ENCODE measurements around the gene MAST1. TPM values are rescaled to one million over a fixed set of nuclear protein-coding genes. Genes with fewer than 3 reads are reported as not detected.
"Not testable (repeated sequence)": the region's sequence is repeated elsewhere in the genome, so short reads cannot be mapped to it uniquely, and the experiment has no call there.

Gene MAST1
- total RNA-seq, 1 experiment from 2014 or later, result 11.2 TPM

GRCh38 chr19:12886969-12887747 is 48.8 kb downstream of the MAST1 start, which contains the start of gene KLF1:
TSS of gene KLF1 (minus strand) at chr19:12887201. CDS start at chr19:12887140, 61 bp downstream.
- DNase-seq (no peak), ATAC-seq (no peak)
- ChIA-PET CTCF (no interaction called here), POLR2A (ENCODE audit: unreplicated experiment) (no interaction called here)
- peaks cover 10% of the 10 kb centered on the region for H3K79me2 ChIP-seq (ENCODE audit: low read length)
- intact Hi-C loops (cut with micrococcal nuclease), result no loop called here
- no peak within 1 kb of the TSS for H3K4me3 ChIP-seq (ENCODE audit: low read length)
- peaks cover 9% of the 10 kb centered on the region; the same call in 1 of the 2 replicates for H3K27me3 ChIP-seq (ENCODE audit: low read length)
- no peak within 1 kb of the TSS for H3K4me2 ChIP-seq (ENCODE audit: low read length)
- TF ChIP-seq, protein P1, sequence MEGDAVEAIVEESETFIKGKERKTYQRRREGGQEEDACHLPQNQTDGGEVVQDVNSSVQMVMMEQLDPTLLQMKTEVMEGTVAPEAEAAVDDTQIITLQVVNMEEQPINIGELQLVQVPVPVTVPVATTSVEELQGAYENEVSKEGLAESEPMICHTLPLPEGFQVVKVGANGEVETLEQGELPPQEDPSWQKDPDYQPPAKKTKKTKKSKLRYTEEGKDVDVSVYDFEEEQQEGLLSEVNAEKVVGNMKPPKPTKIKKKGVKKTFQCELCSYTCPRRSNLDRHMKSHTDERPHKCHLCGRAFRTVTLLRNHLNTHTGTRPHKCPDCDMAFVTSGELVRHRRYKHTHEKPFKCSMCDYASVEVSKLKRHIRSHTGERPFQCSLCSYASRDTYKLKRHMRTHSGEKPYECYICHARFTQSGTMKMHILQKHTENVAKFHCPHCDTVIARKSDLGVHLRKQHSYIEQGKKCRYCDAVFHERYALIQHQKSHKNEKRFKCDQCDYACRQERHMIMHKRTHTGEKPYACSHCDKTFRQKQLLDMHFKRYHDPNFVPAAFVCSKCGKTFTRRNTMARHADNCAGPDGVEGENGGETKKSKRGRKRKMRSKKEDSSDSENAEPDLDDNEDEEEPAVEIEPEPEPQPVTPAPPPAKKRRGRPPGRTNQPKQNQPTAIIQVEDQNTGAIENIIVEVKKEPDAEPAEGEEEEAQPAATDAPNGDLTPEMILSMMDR (conservative IDR thresholded peaks at IDR 0.05; ENCODE audit: low read depth, low read length), result no peak
- TF ChIP-seq EZH2phosphoT487 (IDR thresholded peaks at IDR 0.05; ENCODE audit: borderline replicate concordance, low read length) (no peak), EZH2 (IDR thresholded peaks at IDR 0.05; ENCODE audit: low read length, unreplicated experiment) (no peak)
- no peak within 1 kb of the TSS for H3K9ac ChIP-seq (ENCODE audit: low read length)
- no TSS peak for BruUV-seq (replicated peaks)
- H2AFZ ChIP-seq (ENCODE audit: low read length), result no peak within 1 kb of the TSS
- no peaks in the 10 kb centered on the region for H3K9me2 ChIP-seq (replicated peaks; ENCODE audit: low read length)
- H3K27ac ChIP-seq (ENCODE audit: low read length), result no peak within 1 kb of the TSS
- peaks cover 7% of the 10 kb centered on the region for H3K4me1 ChIP-seq (ENCODE audit: insufficient read depth, low read length)
- H3K36me3 ChIP-seq (ENCODE audit: low read depth, low read length), result no peaks in the 10 kb centered on the region; the same call in 1 of the 2 replicates
- no peaks in the 10 kb centered on the region for H3F3A ChIP-seq (ENCODE audit: low read length, unreplicated experiment)
- H4K20me1 ChIP-seq (ENCODE audit: low read length), result no peaks in the 10 kb centered on the region
- H3K9me3 ChIP-seq (ENCODE audit: low read length), result peaks cover 9% of the 10 kb centered on the region; the same call in 1 of the 2 replicates

- CTCF ChIA-PET, result no interaction called here
- POLR2A ChIA-PET (ENCODE audit: unreplicated experiment), result no interaction called here
These were observed 49.8 kb downstream of the MAST1 start for GRCh38 chr19:12888006-12888603.

GRCh38 chr19:12890299-12890786 is 52.0 kb downstream of the MAST1 start:
- POLR2A ChIA-PET (ENCODE audit: unreplicated experiment), result interaction anchor here (0.7 kb wide), 1 partner anchor 29 kb away, joined by 4 read pairs; no protein-coding TSS in a partner anchor
- DNase-seq; H3K27ac ChIP-seq (ENCODE audit: low read length); BruUV-seq (replicated peaks); H3K9me2 ChIP-seq (replicated peaks; ENCODE audit: low read length); ATAC-seq; H4K20me1 ChIP-seq (ENCODE audit: low read length); intact Hi-C loops (cut with micrococcal nuclease); H3K36me3 ChIP-seq (ENCODE audit: low read depth, low read length); H3K27me3 ChIP-seq (ENCODE audit: low read length); H3K4me1 ChIP-seq (ENCODE audit: insufficient read depth, low read length); H3K9me3 ChIP-seq (ENCODE audit: low read length); H3K9ac ChIP-seq (ENCODE audit: low read length); H3F3A ChIP-seq (ENCODE audit: low read length, unreplicated experiment): not testable (repeated sequence)
- peaks cover 11% of the 10 kb centered on the region for H3K79me2 ChIP-seq (ENCODE audit: low read length)
- peak overlapping the region; percentile 80 for H3K4me3 ChIP-seq (ENCODE audit: low read length)
- H2AFZ ChIP-seq (ENCODE audit: low read length), result peak overlapping the region; percentile 68
- peak overlapping the region; percentile 99 for H3K4me2 ChIP-seq (ENCODE audit: low read length)
- CTCF ChIA-PET, result interaction anchor here (0.5 to 0.6 kb wide), 3 partner anchors 18 to 56 kb away, joined by 5 to 7 read pairs (median 6); no protein-coding TSS in a partner anchor

More at GRCh38 chr19:12888006-12888603, 49.8 kb downstream of the MAST1 start:
- Histone ChIP-seq H3K9ac (ENCODE audit: low read length) (no peak overlapping the region), H3K4me3 (ENCODE audit: low read length) (no peak overlapping the region), H2AFZ (ENCODE audit: low read length) (no peak overlapping the region), H3K27ac (ENCODE audit: low read length) (no peak overlapping the region), H3K4me1 (ENCODE audit: insufficient read depth, low read length) (peaks cover 7% of the 10 kb centered on the region), H3K27me3 (ENCODE audit: low read length) (peaks cover 9% of the 10 kb centered on the region; the same call in 1 of the 2 replicates), H3K9me2 (replicated peaks; ENCODE audit: low read length) (no peaks in the 10 kb centered on the region), H3K36me3 (ENCODE audit: low read depth, low read length) (no peaks in the 10 kb centered on the region; the same call in 1 of the 2 replicates), H3K9me3 (ENCODE audit: low read length) (peaks cover 9% of the 10 kb centered on the region; the same call in 1 of the 2 replicates), H3F3A (ENCODE audit: low read length, unreplicated experiment) (no peaks in the 10 kb centered on the region), H3K4me2 (ENCODE audit: low read length) (no peak overlapping the region), H3K79me2 (ENCODE audit: low read length) (peaks cover 11% of the 10 kb centered on the region), H4K20me1 (ENCODE audit: low read length) (no peaks in the 10 kb centered on the region)
- ATAC-seq (no peak), DNase-seq (no peak)
- TF ChIP-seq, protein P1 (conservative IDR thresholded peaks at IDR 0.05; ENCODE audit: low read depth, low read length), result no peak
- TF ChIP-seq EZH2phosphoT487 (IDR thresholded peaks at IDR 0.05; ENCODE audit: borderline replicate concordance, low read length), result no peak
- no peak for TF ChIP-seq EZH2 (IDR thresholded peaks at IDR 0.05; ENCODE audit: low read length, unreplicated experiment)
- intact Hi-C loops (cut with micrococcal nuclease), result no loop called here
- no TSS peak for BruUV-seq (replicated peaks)

All from PC-3 (cell line).